Thyroid gland (tissue), 4 donors: ENCODE measurements around the gene GABPB2.

Experiments used
- CTCF ChIP-seq, 6 experiments: fragments of 200-600 bp in 3 of 6; fragments of 450-650 bp in 3 of 6; sonication (generic) in 3 of 6; IDR thresholded peaks; one replicate each; pipeline ENCODE4 v1.5.1; 2016 to 2019; ENCODE audit warnings: antibody characterized with exemption in 6 of 6, mild to moderate bottlenecking in 2 of 6, inconsistent platforms in 1 of 6, moderate library complexity in 1 of 6
- POLR2A ChIP-seq, 2 donors: fragments of 450-650 bp; IDR thresholded peaks; one replicate each; pipeline ENCODE4 v1.6.1; 2017; ENCODE audit warnings: antibody characterized with exemption in 2 of 2, mild to moderate bottlenecking in 2 of 2, moderate library complexity in 1 of 2

- TF ChIP-seq CTCF (IDR thresholded peaks at IDR 0.05) (no peak), POLR2A (IDR thresholded peaks at IDR 0.05) (no peak)
Observed at GRCh38 chr1:151147132-151147503, 76.6 kb downstream of the GABPB2 start.
